Right atrium auricular region (tissue), 2 donors: ENCODE data around the gene CHMP1A. TPM values are rescaled to one million over a fixed set of nuclear protein-coding genes. Genes with fewer than 3 reads are reported as not detected.

Experiments used
- DNase-seq: peaks from one replicate; pipeline ENCODE4 v3.0.0-alpha.2; 2019; ENCODE audit warnings: low spot score
- H3K27ac ChIP-seq, 2 donors: fragments of 200-600 bp; sonication (generic); 1 replicate in 1 of 2; 2 replicates in 1 of 2; pipeline ENCODE4 v1.5.1; 2016 to 2019
- H3K27me3 ChIP-seq, 2 donors: fragments of 200-600 bp; sonication (generic); one replicate each; pipeline versions ENCODE4 v1.5.1 to v1.6.0; 2017 to 2019
- H3K36me3 ChIP-seq: fragments of 200-600 bp; sonication (generic); one replicate; pipeline ENCODE4 v1.5.1; 2016
- H3K4me1 ChIP-seq, 2 donors: fragments of 200-600 bp; sonication (generic); one replicate each; pipeline versions ENCODE4 v1.5.1 to v1.6.0; 2017 to 2019
- H3K4me3 ChIP-seq, 2 donors: fragments of 200-600 bp; sonication (generic); 1 replicate in 1 of 2; 2 replicates in 1 of 2; pipeline ENCODE4 v1.5.1; 2017 to 2019; ENCODE audit warnings: mild to moderate bottlenecking in 1 of 2, moderate library complexity in 1 of 2
- H3K9me3 ChIP-seq, 2 donors: fragments of 200-600 bp; sonication (generic); one replicate each; pipeline ENCODE4 v1.5.1; 2019
- total RNA-seq, 2 donors: library from RNA; depleted of rRNA; stranded (reverse); fragments of >200 nt; gene quantifications; one replicate each; pipeline ENCODE4 v1.1.0, GENCODE V29; 2016
- TF ChIP-seq, protein P1 (sequence below), 2 donors: fragments of 200-600 bp; sonication (generic); IDR thresholded peaks; one replicate each; pipeline ENCODE4 v1.5.1; 2019; ENCODE audit warnings: antibody characterized with exemption in 2 of 2

Gene CHMP1A
- total RNA-seq, 2 donors from 2014 or later: 39.0 to 73.3 TPM

DNA sequence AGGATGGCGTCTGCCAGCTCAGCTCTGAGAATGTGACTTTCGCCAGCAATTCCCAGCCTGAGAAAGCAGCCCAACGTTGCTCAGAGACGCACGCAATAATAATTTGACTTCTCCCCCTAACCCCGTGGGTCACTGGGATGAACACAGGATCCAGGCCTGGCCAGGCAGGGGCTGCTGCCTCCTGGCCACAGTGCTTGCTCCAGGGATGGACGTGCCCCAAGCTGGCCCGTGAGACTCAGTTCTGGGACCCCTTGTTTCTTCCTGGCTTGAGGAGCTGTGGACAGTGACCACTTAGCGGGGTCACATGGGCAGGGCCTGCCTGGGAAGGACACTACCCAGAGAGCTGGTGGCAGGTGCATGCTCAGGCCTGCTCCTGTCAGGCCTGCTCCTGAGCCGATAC, 57.6 kb downstream of the CHMP1A start:
- no peaks in the 10 kb centered on the region for H3K36me3 ChIP-seq
- peaks cover 0 to 11% of the 10 kb centered on the region in 2 donors for H3K4me1 ChIP-seq
- no peak overlapping the region for H3K27ac ChIP-seq
- H3K9me3 ChIP-seq: no peaks in the 10 kb centered on the region
- no peak overlapping the region for H3K4me3 ChIP-seq
- TF ChIP-seq, protein P1, sequence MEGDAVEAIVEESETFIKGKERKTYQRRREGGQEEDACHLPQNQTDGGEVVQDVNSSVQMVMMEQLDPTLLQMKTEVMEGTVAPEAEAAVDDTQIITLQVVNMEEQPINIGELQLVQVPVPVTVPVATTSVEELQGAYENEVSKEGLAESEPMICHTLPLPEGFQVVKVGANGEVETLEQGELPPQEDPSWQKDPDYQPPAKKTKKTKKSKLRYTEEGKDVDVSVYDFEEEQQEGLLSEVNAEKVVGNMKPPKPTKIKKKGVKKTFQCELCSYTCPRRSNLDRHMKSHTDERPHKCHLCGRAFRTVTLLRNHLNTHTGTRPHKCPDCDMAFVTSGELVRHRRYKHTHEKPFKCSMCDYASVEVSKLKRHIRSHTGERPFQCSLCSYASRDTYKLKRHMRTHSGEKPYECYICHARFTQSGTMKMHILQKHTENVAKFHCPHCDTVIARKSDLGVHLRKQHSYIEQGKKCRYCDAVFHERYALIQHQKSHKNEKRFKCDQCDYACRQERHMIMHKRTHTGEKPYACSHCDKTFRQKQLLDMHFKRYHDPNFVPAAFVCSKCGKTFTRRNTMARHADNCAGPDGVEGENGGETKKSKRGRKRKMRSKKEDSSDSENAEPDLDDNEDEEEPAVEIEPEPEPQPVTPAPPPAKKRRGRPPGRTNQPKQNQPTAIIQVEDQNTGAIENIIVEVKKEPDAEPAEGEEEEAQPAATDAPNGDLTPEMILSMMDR (IDR thresholded peaks at IDR 0.05): no peak
- no peaks in the 10 kb centered on the region for H3K27me3 ChIP-seq
- no peak for DNase-seq

DNA sequence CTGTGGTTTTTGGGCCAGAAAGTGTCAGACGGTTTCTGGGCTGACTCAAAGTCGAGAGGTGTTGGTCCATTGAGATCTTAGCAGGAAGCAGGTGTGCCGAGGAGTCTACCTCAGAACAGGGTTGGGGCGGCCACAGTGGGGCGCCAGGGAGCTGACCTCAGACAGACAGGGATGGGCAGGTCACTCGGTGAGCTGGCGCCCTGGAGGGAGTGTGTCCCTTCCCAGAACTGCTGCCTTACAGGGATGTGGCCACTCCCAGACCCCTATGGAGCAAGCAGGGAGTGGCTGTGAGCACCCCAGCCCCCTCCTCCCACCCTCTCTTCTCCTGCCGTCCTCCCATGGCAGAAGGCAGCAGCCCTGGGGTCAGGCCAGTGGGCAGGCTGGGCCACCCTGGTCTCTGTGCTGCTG, 58.1 kb downstream of the CHMP1A start:
- no peak overlapping the region for H3K4me3 ChIP-seq
- no peaks in the 10 kb centered on the region for H3K27me3 ChIP-seq

GRCh38 chr16:89598199-89598598, 59.3 kb downstream of the CHMP1A start:
- Histone ChIP-seq H3K27ac (no peak overlapping the region), H3K4me3 (no peak overlapping the region), H3K4me1 (peaks cover 0 to 11% of the 10 kb centered on the region in 2 donors), H3K27me3 (no peaks in the 10 kb centered on the region), H3K9me3 (no peaks in the 10 kb centered on the region), H3K36me3 (no peaks in the 10 kb centered on the region)
- no peak for DNase-seq
- TF ChIP-seq, protein P1 (IDR thresholded peaks at IDR 0.05): no peak

More for the DNA sequence above, 58.1 kb downstream of the CHMP1A start:
- DNase-seq: no peak
- no peaks in the 10 kb centered on the region for H3K36me3 ChIP-seq
- H3K27ac ChIP-seq: no peak overlapping the region
- H3K9me3 ChIP-seq: no peaks in the 10 kb centered on the region
- peaks cover 0 to 11% of the 10 kb centered on the region in 2 donors for H3K4me1 ChIP-seq
- TF ChIP-seq, protein P1 (IDR thresholded peaks at IDR 0.05): no peak

DNA sequence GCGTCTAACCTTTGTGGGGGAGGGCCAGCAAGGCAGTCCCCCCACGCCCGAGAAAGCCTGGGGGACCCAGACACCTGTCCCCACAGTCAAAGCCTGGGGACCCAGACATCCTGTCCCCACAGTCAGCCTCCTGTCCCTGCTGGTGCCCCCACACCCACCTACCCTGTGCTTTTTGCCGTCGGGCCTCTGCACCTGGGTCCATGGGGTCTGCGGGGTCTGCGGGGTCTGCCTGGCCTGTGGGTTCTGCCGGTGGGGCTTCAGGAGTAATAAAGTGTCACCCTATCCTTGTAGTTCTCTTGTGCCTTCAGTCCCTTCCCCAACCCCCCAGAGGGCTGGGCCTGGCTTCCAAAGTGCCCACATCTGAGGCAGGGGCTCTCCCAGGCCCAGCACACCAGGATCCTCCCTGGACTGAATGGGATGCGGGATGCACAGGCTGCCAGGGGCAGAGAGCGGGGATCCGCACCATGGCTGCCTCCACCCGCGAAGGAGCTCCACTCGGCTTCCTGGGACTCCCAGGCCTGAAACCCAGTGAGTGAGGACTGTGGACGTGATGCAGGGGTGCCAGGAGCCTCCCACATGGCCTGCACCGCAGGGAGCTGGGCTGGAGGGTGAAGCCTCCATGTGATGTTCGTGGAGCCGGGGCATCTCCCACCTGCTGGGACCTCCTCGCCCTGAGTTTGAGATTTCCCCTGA, 60.4 kb downstream of the CHMP1A start:
- Histone ChIP-seq H3K4me1 (peaks cover 0 to 3% of the 10 kb centered on the region in 2 donors), H3K27ac (no peak overlapping the region), H3K27me3 (no peaks in the 10 kb centered on the region), H3K9me3 (no peaks in the 10 kb centered on the region), H3K36me3 (no peaks in the 10 kb centered on the region), H3K4me3 (no peak overlapping the region)
- no peak for DNase-seq
- TF ChIP-seq, protein P1 (IDR thresholded peaks at IDR 0.05): no peak

DNA sequence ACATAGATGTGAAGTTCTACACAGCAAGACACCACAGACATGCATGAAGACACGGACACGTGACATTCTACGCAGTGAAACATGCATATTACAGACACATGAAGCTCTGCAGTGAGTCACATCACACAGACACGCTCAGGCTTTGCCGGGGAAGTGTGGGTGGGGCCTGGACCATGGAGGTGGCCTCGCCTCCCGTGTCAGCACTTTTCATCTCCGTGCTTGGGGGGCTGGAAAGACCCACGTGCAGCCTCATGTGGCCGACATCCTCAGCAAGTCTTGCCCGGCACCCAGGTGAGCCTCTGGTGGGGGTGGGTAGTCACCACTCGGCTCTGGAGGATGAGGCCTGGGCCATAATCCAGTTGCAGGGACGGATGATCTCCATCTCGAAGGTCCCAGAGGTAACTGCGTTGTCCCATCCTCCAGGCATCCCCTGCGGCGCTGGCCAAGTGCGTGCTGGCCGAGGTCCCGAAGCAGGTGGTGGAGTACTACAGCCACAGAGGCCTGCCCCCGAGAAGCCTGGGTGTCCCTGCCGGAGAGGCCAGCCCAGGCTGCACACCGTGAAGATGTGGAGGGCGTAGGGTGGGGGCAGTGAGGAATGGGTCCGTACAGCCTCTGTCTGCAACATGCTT, 61.3 kb downstream of the CHMP1A start:
- no peaks in the 10 kb centered on the region for H3K4me1 ChIP-seq
- no peaks in the 10 kb centered on the region for H3K9me3 ChIP-seq
- no peaks in the 10 kb centered on the region for H3K36me3 ChIP-seq
- TF ChIP-seq, protein P1 (IDR thresholded peaks at IDR 0.05): no peak
- no peak for DNase-seq
- H3K27ac ChIP-seq: no peak overlapping the region
- H3K4me3 ChIP-seq: no peak overlapping the region
- H3K27me3 ChIP-seq: no peaks in the 10 kb centered on the region
